Left cardiac atrium (tissue), 4 donors: ENCODE data around the gene CELF3. TPM values are rescaled to one million over a fixed set of nuclear protein-coding genes. Genes with fewer than 3 reads are reported as not detected.

Source experiments
- ATAC-seq, 2 donors: fragments of 200-7000 bp; cut with Tn5 transposase; one replicate each; pipeline ENCODE4 v1.9.1; 2020; ENCODE audit warnings: mild to moderate bottlenecking in 2 of 2, moderate library complexity in 2 of 2
- DNase-seq: peaks from one replicate; pipeline ENCODE4 v3.0.0-alpha.2; 2020
- intact Hi-C, 2 donors: fragments of 100-400 bp; cut with DNase I; formaldehyde crosslinking; loops; one replicate each; pipeline versions ENCODE4 v1.14.1 to v1.15.1; 2022 to 2023
- total RNA-seq, 2 donors: library from RNA; stranded (reverse); fragmentation: NEBNext Ultra II Directional; extraction: Animal tissue kit (Norgen Biotek cat#: 25700); gene quantifications; one replicate each; pipeline ENCODE4 v1.2.1, GENCODE V29; 2021
- donor health status: DM: no; HTN: yes; CAD: no.
- donor health status: DM: no; HTN: yes; CAD: no; lungs with severe emphysema.
- donor health status: DM: yes; HTN: yes; CAD: no.
- donor health status: Dilated cardiomyopathy.

The CELF3 gene
- total RNA-seq, 2 donors from 2014 or later, result not detected

- ATAC-seq, result no peak
- DNase-seq, result no peak
- intact Hi-C loops, result no loop called here
These were observed 48.5 kb downstream of the CELF3 start for GRCh38 chr1:151668090-151668489.

- ATAC-seq, result no peak
- no peak for DNase-seq
- intact Hi-C loops, result no loop called here
These were observed 54.9 kb downstream of the CELF3 start for GRCh38 chr1:151661751-151662150.

- intact Hi-C loops, result no loop called here
- ATAC-seq (no peak), DNase-seq (no peak)
These were observed 61.2 kb downstream of the CELF3 start for GRCh38 chr1:151655371-151655770.

DNA sequence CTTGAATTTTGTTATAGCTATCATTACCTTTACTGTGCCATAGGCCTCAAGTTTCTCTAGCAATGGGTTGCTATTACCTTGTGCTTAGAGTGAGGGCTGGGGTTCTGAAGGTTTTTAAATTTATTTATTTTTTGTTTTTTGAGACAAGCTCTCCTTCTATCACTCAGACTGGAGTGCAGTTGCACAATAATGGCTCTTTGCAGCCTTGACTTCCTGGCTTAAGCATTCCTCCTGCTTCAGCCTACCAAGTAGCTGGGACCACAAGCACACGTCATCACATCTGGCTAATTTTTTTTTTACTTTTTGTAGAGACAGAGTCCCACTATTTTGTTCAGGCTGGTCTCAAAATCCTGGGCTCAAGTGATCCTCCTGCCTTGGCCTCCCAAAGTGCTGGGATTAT lies 63.2 kb downstream of the CELF3 start:
- intact Hi-C loops, result no loop called here
- DNase-seq (no peak), ATAC-seq (peak in 1 of 2 donors; percentile 61)

Other genes starting within 250 kb of the CELF3 start
- gene CGN, start 205.4 kb downstream of the CELF3 start, total RNA-seq, result 1 to 10 TPM; 2.0 to 2.7 TPM
- gene TUFT1, start 176.5 kb downstream of the CELF3 start, total RNA-seq, result 1 to 10 TPM; 3.9 TPM
- gene SNX27, start 104.8 kb downstream of the CELF3 start, total RNA-seq, result 10 to 100 TPM; 29.8 to 32.3 TPM
- 1 to 10 TPM; 3.3 TPM for gene RIIAD1, start 4.7 kb upstream of the CELF3 start, total RNA-seq
- gene MRPL9, start 46.7 kb upstream of the CELF3 start, total RNA-seq, result 10 to 100 TPM; 39.1 TPM
- 1 to 10 TPM; 4.4 to 6.7 TPM for gene TDRKH, start 73.7 kb upstream of the CELF3 start, total RNA-seq
- gene LINGO4, start 88.6 kb upstream of the CELF3 start, total RNA-seq, result under 1 TPM in 1 of 2 donors, not detected in 1; 0.29 TPM
- gene RORC, start 115.0 kb upstream of the CELF3 start, total RNA-seq, result 1 to 10 TPM; 2.3 to 6.1 TPM
- gene C2CD4D, start 123.0 kb upstream of the CELF3 start, total RNA-seq, result not detected
- gene THEM5, start 136.9 kb upstream of the CELF3 start, total RNA-seq, result not detected
- 10 to 100 TPM; 14.7 to 17.6 TPM for gene THEM4, start 192.7 kb upstream of the CELF3 start, total RNA-seq